Superior temporal gyrus (tissue), 1 donor: Measurements from ENCODE around the gene NR3C1.

Experiments
- DNase-seq: peaks from one replicate; pipeline ENCODE4 v3.0.0-alpha.2; 2016; ENCODE audit errors: extremely low spot score

The NR3C1 gene

DNA sequence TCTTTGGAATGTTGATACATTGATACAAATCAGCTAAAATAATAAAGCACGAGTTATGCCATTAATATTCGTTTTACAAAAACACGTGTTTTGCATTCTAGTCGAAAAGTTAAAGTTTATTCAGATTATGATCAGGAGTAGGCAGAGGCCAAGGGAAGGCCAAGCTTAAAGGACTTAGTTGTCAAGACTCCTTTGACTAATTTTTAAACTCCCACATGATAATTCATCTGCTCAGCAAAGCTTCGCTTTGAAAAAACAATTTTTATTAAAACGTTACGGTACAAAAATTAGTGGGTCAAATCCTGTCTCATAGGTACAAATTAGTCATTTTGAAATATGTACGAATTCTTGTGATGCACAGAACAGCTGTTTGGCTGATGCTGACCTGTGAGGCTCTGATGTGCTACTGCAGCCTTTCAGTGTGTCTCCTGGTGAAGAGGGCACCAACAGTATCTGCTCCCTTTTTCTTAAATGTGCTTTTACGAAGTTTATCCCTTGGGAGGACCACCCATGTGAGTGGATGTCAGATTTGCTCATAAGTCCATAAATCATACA lies 23.0 kb upstream of the NR3C1 start:
- no peak for DNase-seq

GRCh38 chr5:143425835-143426234 lies 22.3 kb upstream of the NR3C1 start:
- DNase-seq = no peak

DNA sequence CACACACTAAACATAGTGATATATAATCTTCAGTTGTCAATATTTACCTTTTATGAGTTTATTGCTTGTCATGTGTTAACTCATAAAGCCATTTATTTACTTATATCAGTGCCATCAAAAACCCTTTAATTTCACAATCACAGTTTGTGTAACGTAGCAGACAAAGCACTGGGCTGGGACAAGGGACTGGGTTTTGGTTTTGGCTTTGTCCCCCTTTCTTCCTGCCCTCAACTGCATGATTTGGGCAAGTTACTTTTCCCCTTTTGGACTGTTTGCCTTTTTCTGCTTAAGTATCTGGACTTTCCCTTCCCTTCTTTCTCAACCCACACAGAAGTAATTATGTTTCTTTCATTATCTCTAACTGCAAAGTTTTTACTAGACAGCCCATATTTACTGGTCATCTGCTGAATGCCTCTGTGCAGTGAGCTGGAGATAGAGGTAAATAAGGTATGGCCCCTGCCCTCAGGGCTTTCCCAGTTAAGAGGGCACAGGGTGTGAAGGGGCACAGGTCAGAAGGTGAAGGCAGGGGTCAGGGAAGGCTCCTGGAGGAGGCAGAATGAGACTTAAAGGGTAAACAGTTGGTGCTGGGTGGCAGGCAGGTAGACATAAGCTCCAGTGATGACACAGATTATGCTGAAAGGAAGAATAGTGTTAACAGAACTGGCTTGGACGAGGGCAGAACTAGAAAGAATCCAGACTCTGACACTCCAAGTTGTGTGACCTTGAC lies 14.8 kb upstream of the NR3C1 start:
- DNase-seq = no peak

DNA sequence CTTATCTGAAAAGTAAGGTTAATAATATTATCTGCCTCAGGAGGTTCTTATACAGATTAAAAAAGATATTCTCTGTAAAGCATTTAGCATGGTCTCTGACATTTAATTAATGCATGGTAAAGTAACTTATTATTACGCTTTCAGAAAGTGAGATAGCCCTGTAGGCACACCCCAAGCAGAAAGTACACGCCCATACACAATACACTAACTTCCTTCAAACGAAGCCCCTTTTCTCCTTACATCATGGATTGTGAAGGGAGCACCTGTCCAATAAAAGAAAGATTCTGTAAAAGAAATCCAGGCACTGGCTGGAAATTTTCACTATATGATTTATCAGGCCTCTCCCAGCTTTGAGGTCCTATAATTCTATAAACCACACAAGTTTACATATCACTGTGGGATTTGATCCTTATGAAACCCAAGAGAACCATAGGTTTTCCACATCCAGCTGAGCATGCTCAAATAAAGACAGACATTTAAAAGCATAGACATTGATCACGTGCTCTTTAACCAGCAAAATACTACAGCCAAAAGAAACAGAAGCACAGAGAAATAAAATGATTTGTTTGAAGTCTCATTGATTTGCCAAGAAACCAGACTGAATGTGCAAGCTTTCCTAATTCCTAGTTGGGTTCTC lies 14.1 kb upstream of the NR3C1 start:
- no peak for DNase-seq

GRCh38 chr5:143416411-143416810 lies 12.9 kb upstream of the NR3C1 start:
- no peak for DNase-seq

DNA sequence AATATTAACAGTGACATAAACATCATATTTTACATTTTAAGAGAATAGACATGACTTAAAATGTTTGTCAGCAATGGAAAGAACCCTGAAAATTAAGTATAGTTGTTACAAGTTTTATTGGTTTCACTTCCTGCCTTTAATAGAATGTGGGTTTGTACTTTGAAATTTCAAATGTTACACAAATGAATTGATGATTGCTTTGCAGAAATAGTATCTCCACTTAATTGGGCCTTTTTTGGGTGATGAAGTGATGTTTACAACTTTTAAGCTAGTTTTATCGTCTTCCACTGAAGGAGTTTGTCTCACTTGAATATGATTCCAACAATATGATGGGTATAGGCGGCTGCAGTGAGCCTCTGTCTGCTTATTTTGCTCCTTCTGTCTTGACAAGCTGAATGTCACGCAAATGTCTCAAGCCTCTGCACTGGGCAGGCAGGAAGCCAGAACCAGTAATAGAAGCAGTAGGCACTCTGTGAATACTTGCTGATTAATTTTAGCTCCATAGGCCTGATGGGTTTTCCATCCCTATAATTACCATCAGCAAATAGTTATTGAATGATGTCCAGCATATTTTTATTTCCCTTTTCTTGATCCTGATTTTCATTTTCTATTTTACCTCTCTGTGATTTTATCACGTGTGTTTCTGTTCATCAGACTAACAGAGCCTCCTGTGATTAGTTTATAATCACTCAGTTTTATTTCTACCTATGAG lies 10.6 kb upstream of the NR3C1 start:
- no peak for DNase-seq

- no peak for DNase-seq
These were observed 9.3 kb upstream of the NR3C1 start for GRCh38 chr5:143412661-143413342.

DNA sequence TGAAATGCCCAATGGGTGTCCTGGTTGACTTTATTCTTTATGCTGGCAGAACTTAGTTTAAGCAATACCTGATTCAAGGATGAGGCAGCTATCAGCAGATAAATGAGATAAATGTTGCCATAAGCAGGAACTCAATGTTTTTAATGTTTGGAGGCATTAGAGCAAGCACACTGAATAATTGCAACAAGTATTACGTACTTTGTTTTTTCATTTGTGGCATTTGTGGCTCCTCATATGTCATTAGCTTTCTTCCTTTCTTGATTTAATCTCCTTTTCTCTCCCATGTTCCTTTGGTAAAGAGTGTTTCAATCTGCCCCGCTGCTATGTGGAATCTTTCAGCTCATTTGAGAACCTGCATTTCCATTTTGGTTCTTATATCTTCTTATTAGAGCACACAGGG lies 6.4 kb upstream of the NR3C1 start:
- no peak for DNase-seq

DNA sequence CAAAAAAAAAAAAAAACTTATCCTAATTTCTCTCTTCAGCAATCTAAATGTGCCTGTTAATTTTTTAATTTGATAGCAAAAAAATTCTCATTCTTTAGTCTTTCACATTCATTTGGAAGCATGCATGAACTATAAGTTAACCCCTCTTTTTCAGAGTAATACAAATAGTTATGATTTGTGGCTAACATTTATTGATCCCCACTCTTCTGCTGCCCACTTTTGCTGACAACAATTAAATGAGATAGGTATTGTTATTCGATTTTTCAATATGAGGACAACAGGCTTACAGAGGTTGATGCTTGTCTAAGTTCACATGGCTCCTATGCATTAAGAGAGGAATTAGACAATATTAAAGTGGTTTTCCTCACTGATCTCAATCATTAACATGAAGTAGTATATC lies 2.9 kb upstream of the NR3C1 start:
- no peak for DNase-seq

GRCh38 chr5:143405849-143406098 lies 2.3 kb upstream of the NR3C1 start:
- DNase-seq = no peak

- peak; percentile 89 for DNase-seq
These were observed 1.8 kb upstream of the NR3C1 start for GRCh38 chr5:143405063-143405848.

GRCh38 chr5:143404416-143405062 lies 1.1 kb upstream of the NR3C1 start:
- peak; percentile 76 for DNase-seq

DNA sequence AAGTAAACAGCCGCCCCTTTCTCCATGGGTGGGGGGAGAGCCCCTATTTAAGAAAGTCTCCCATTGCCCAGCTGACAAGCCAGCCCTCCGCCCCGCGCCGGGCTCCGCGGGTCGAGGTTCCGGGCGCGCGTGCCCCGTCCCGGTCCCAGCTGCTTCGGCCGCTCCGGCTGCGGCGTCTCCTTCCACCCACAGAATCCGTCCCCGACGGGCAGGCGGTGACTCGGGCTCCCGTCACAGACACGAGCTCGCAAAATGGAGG lies 223 bp downstream of the NR3C1 start:
- peak; percentile 65 for DNase-seq

DNA sequence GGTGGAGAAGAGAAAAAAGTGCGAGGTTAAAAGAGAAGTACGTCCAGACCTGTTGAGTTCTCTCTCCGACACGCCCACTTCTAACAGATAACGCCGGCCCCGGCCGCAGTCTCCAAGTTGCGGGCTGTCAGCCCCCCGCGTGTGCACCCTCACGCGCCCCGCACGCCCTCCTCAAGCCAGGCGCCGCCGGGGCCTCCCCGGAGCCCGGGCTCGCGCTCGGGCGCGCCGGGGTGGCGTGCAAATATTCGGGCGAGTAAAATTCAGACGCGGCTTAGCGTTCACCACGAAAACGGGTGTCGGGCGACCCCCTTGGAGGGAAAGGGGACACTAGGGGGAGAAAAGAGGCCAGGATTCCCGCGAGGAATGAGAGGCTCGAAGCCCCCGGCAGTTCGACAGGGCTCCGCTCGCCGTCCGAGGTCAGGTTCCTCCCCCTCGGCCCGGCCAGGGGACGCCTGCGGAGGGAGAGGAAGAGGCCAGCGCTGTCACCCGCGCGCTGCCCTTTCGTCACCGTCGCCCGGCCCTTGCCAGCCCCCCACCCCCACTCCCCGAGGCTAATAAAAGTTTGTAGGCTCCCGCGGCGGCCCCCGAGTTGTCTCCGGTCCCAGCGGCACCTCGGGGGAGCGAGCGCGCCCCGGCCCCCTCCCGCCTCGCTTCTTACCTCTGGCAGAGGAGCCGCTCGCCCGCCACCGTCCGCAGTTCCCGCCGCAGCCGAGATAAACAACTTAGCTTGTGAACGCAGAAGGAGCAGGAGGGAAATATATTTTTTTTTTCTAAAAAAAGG lies 743 bp downstream of the NR3C1 start:
- peak; percentile 41 for DNase-seq

GRCh38 chr5:143402017-143402552 lies 1.4 kb downstream of the NR3C1 start:
- DNase-seq = peak; percentile 67

DNA sequence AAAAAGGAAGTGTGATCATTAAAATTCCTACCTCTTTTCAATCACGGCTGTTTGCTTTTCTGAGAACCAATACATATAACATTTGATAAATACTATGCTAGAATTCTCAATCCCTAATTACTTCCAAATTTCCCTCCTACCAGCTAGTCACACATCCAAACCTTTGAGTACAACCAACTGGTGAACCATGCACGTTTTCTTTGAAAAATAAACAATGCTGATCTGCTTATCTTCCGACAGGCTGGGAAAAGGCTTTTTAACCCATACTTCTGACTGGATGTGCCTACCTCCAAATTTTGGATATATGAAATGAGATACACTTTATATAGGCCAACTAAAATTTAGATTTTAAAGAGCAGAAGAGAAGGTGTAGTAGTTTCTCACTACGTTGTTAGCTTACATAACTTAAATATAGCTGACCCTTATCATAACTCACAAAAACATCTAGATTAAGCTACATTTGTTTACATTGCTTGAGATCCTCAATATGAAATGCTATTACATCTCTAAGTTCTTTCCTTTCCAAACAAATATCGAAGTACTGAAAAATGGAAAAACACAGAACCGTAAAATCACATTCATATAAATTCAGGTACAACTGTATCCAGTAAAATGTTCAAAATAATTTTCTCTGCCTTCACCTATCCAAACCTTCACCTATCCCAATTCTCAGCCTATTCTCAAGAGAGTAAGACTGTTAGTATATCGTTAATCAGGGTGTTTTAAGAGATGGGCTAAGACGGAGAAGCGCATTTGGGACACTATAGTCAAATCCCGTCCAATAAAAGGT lies 2.1 kb downstream of the NR3C1 start:
- peak; percentile 81 for DNase-seq

DNA sequence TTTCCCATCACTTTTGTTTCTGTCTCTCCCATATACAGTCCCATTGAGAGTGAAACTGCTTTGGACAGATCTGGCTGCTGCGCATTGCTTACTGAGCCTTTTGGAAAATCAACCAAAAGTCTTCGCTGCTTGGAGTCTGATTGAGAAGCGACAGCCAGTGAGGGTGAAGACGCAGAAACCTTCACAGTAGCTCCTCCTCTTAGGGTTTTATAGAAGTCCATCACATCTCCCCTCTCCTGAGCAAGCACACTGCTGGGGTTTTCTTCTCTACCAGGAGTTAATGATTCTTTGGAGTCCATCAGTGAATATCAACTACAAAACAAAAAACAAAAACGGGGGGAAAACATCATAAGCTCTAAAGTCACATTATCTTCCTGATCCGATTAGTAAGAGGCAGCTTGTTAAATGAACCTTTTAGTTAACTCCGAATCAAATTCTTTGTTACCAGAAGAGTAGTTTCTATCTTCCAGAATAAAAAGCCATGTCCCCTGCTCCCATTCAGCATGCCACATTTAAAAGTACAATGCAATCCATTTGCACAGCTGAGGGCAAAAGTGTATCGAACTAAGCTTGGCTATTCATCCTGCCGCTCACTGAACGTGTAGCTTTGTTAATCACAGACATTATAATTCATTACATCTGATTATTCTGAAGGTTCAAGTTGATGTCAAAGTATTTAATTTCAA lies 2.8 kb downstream of the NR3C1 start:
- peak; percentile 86 for DNase-seq

GRCh38 chr5:143399616-143400540 lies 3.6 kb downstream of the NR3C1 start:
- DNase-seq = peak; percentile 68
